H1 (cell line): ENCODE results near the gene VPS13C. TPM values are rescaled to one million over a fixed set of nuclear protein-coding genes. Genes with fewer than 3 reads are reported as not detected.

Source experiments
- CTCF ChIA-PET: fragments of 300-600 bp; sonication (Branson Sonifier 250); formaldehyde crosslinking; loops from one replicate; lab custom pipeline; 2021; ENCODE audit not compliant: partially characterized antibody; lab: Charles Lee
- POLR2A ChIA-PET: fragments of 300-600 bp; sonication (Branson Sonifier 250); formaldehyde crosslinking; loops from one replicate; lab custom pipeline; 2021; ENCODE audit warnings: inconsistent platforms; ENCODE audit not compliant: partially characterized antibody; lab: Charles Lee
- DNase-seq, 2 experiments: peaks; one replicate each; pipeline versions ENCODE4 v3.0.0 to v3.0.0-alpha.2; 2010 to 2022; ENCODE audit warnings: low spot score in 2 of 2, low read depth in 1 of 2, mixed read lengths in 1 of 2
- FAIRE-seq: peaks from 2 replicates; lab custom pipeline; 2011; peaks lifted over from hg19 to GRCh38; lab: Jason Lieb, UNC
- H2AFZ ChIP-seq: 2 replicates; pipeline ENCODE4 v1.8.1; 2012; ENCODE audit warnings: low read length, inconsistent platforms
- H2AK5ac ChIP-seq: 2 replicates; pipeline ENCODE4 v1.6.1; 2013; ENCODE audit warnings: low read depth, low read length
- H2BK120ac ChIP-seq: replicated peaks from 2 replicates; pipeline ENCODE3; 2013; ENCODE audit warnings: low read depth, low read length, inconsistent platforms
- H2BK12ac ChIP-seq: 2 replicates; pipeline ENCODE4 v1.6.1; 2013; ENCODE audit warnings: low read depth, low read length
- H2BK15ac ChIP-seq: 2 replicates; pipeline ENCODE4 v1.6.1; 2013; ENCODE audit warnings: low read length
- H2BK20ac ChIP-seq: 2 replicates; pipeline ENCODE4 v1.6.1; 2013; ENCODE audit warnings: low read length
- H2BK5ac ChIP-seq: 2 replicates; pipeline ENCODE4 v1.6.1; 2013; ENCODE audit warnings: low read depth, low read length
- H3K14ac ChIP-seq: 2 replicates; pipeline ENCODE4 v1.6.1; 2013; ENCODE audit warnings: inconsistent platforms; ENCODE audit not compliant: insufficient read length
- H3K18ac ChIP-seq: 2 replicates; pipeline ENCODE4 v1.6.1; 2013; ENCODE audit warnings: low read length; ENCODE audit errors: extremely low read depth
- H3K23ac ChIP-seq: 2 replicates; pipeline ENCODE4 v1.6.1; 2013; ENCODE audit warnings: inconsistent platforms; ENCODE audit not compliant: insufficient read length
- H3K23me2 ChIP-seq: 2 replicates; pipeline ENCODE4 v1.6.1; 2013; ENCODE audit warnings: low read depth, low read length
- H3K27ac ChIP-seq: 2 replicates; pipeline ENCODE4 v1.6.1; 2011; ENCODE audit warnings: low read depth, low read length, inconsistent platforms
- H3K27me3 ChIP-seq, 4 experiments: replicated peaks in 1 of 4; 1 replicate in 1 of 4; 2 replicates in 3 of 4; pipeline versions ENCODE4 v1.6.1 to v1.8.1; 2011 to 2013; ENCODE audit warnings: low read length in 3 of 4, mild to moderate bottlenecking in 3 of 4, inconsistent platforms in 2 of 4, mixed read lengths in 2 of 4, moderate library complexity in 1 of 4; ENCODE audit not compliant: control insufficient read depth in 3 of 4, insufficient read depth in 3 of 4; ENCODE audit errors: extremely low read depth in 1 of 4
- H3K36me3 ChIP-seq, 4 experiments: 2 replicates each; pipeline versions ENCODE4 v1.6.1 to v1.8.1; 2011 to 2013; ENCODE audit warnings: mild to moderate bottlenecking in 4 of 4, low read length in 3 of 4, moderate library complexity in 2 of 4, control low read depth in 1 of 4, inconsistent platforms in 1 of 4; ENCODE audit not compliant: insufficient read depth in 4 of 4, control insufficient read depth in 2 of 4
- H3K4ac ChIP-seq: replicated peaks from 2 replicates; pipeline ENCODE3; 2013; ENCODE audit warnings: low read length, low read depth, mixed read lengths, inconsistent platforms; ENCODE audit not compliant: insufficient read length
- H3K4me1 ChIP-seq, 4 experiments: replicated peaks in 1 of 4; 1 replicate in 1 of 4; 2 replicates in 3 of 4; pipeline versions ENCODE4 v1.6.1 to v1.8.1; 2011 to 2013; ENCODE audit warnings: low read length in 3 of 4, inconsistent platforms in 2 of 4, mixed read lengths in 1 of 4; ENCODE audit not compliant: insufficient read depth in 4 of 4, control insufficient read depth in 3 of 4
- H3K4me2 ChIP-seq, 2 experiments: 2 replicates each; pipeline versions ENCODE4 v1.6.1 to v1.8.1; 2011 to 2013; ENCODE audit warnings: low read depth in 2 of 2, low read length in 2 of 2, control low read depth in 1 of 2, inconsistent platforms in 1 of 2, mild to moderate bottlenecking in 1 of 2; ENCODE audit not compliant: insufficient read depth in 1 of 2
- H3K4me3 ChIP-seq, 4 experiments: fragments of 200-600, 300-600 bp in 1 of 4; sonication (generic), shearing (Covaris generic), sonication (Bioruptor Twin) in 1 of 4; 2 replicates each; pipeline versions ENCODE4 v1.5.1 to v1.8.1; 2011 to 2016; ENCODE audit warnings: low read length in 4 of 4, low read depth in 3 of 4, control low read depth in 2 of 4, inconsistent platforms in 2 of 4, mild to moderate bottlenecking in 2 of 4, mixed read lengths in 1 of 4, moderate library complexity in 1 of 4; ENCODE audit not compliant: insufficient read depth in 2 of 4; ENCODE audit errors: extremely low read depth in 1 of 4
- H3K56ac ChIP-seq: replicated peaks from 2 replicates; pipeline ENCODE3; 2013; ENCODE audit warnings: low read depth, mild to moderate bottlenecking, mixed read lengths, low read length, inconsistent platforms; ENCODE audit not compliant: insufficient read length
- H3K79me1 ChIP-seq: 2 replicates; pipeline ENCODE4 v1.6.1; 2013; ENCODE audit warnings: low read depth, low read length, control low read depth
- H3K79me2 ChIP-seq, 2 experiments: 2 replicates each; pipeline versions ENCODE4 v1.6.1 to v1.8.1; 2012 to 2013; ENCODE audit warnings: low read length in 2 of 2, mild to moderate bottlenecking in 2 of 2, inconsistent platforms in 1 of 2; ENCODE audit not compliant: insufficient read depth in 2 of 2, control insufficient read depth in 1 of 2
- H3K9ac ChIP-seq, 4 experiments: replicated peaks in 1 of 4; 1 replicate in 1 of 4; 2 replicates in 3 of 4; pipeline versions ENCODE4 v1.6.1 to v1.8.1; 2011 to 2013; ENCODE audit warnings: low read depth in 3 of 4, low read length in 3 of 4, control low read depth in 2 of 4, mild to moderate bottlenecking in 2 of 4, moderate library complexity in 2 of 4, inconsistent platforms in 1 of 4; ENCODE audit errors: extremely low read depth in 1 of 4
- H3K9me3 ChIP-seq, 2 experiments: 2 replicates each; pipeline versions ENCODE4 v1.6.1 to v1.8.1; 2012 to 2013; ENCODE audit warnings: mild to moderate bottlenecking in 2 of 2, moderate library complexity in 2 of 2, control low read depth in 1 of 2, inconsistent platforms in 1 of 2, low read depth in 1 of 2, low read length in 1 of 2, mixed read lengths in 1 of 2; ENCODE audit not compliant: insufficient read depth in 2 of 2
- H4K20me1 ChIP-seq, 2 experiments: replicated peaks in 1 of 2; 2 replicates each; pipeline versions ENCODE3 to v1.8.1; 2011 to 2013; ENCODE audit warnings: inconsistent platforms in 2 of 2, low read length in 2 of 2, mild to moderate bottlenecking in 1 of 2; ENCODE audit not compliant: insufficient read depth in 2 of 2, control insufficient read depth in 1 of 2
- H4K5ac ChIP-seq: 2 replicates; pipeline ENCODE4 v1.6.1; 2013; ENCODE audit warnings: low read length, low read depth, mixed read lengths, inconsistent platforms; ENCODE audit not compliant: insufficient read length
- H4K8ac ChIP-seq: 2 replicates; pipeline ENCODE4 v1.8.0; 2013; ENCODE audit warnings: mild to moderate bottlenecking, moderate library complexity, low read length, inconsistent platforms; ENCODE audit not compliant: insufficient read depth; ENCODE audit errors: extremely low read depth
- H4K91ac ChIP-seq: replicated peaks from 2 replicates; pipeline ENCODE3; 2013; ENCODE audit warnings: low read length, mixed read lengths, inconsistent platforms; ENCODE audit not compliant: insufficient read length
- EZH2 ChIP-seq: fragments of 200-600 bp; sonication (generic); IDR thresholded peaks from 2 replicates; pipeline ENCODE4 v1.7.1; 2012; ENCODE audit warnings: low read depth, mild to moderate bottlenecking, moderate library complexity, low read length, inconsistent platforms; ENCODE audit not compliant: severe bottlenecking
- MAFK ChIP-seq: IDR thresholded peaks from 2 replicates; pipeline ENCODE4 v1.6.1; 2012; ENCODE audit warnings: low read depth, mild to moderate bottlenecking, improper control_type of control experiment, low read length
- SIRT6 ChIP-seq: IDR thresholded peaks from one replicate; pipeline ENCODE4 v1.7.1; 2012; ENCODE audit warnings: low read length, inconsistent platforms
- WGBS, 2 experiments: shearing (Covaris generic) in 1 of 2; methylation state at CpG; one replicate each; pipeline versions ENCODE4 v1.1.6 to v1.1.7; 2013 to 2015; ENCODE audit warnings: low lambda C conversion rate in 2 of 2, mixed read lengths in 2 of 2, inconsistent platforms in 1 of 2, low coverage in 1 of 2, missing lambda C conversion rate in 1 of 2; ENCODE audit not compliant: insufficient replicate concordance in 2 of 2, insufficient coverage in 1 of 2, insufficient read length in 1 of 2; ENCODE audit errors: extremely low coverage in 1 of 2, missing lambda C conversion rate in 1 of 2; 5-methylcytosine and 5-hydroxymethylcytosine counted together
- polyA plus RNA-seq, 7 experiments: library from polyadenylated mRNA; depleted of rRNA in 3 of 7; stranded (reverse) in 5 of 7; unstranded in 2 of 7; fragments of >200 nt in 5 of 7; fragments of 200-250 nt in 2 of 7; gene quantifications; 1 replicate in 5 of 7; 2 replicates in 1 of 7; 4 replicates in 1 of 7; pipeline versions ENCODE4 v1.2.1 to v1.2.3, GENCODE V29; 2011 to 2013; ENCODE audit warnings: missing spikeins in 2 of 7, mixed read lengths in 2 of 7
- total RNA-seq: library from RNA; stranded (reverse); fragmentation: NEBNext Ultra II Directional; extraction: Animal tissue kit (Norgen Biotek cat#: 25700); gene quantifications from 2 replicates; pipeline ENCODE4 v1.2.1, GENCODE V29; 2021

Gene VPS13C
- total and polyA plus RNA-seq, 2 of the 8 experiments (the other 6 are each of a cell fraction or from before 2014, with no cell fraction given): 4.8 to 18.8 TPM

DNA sequence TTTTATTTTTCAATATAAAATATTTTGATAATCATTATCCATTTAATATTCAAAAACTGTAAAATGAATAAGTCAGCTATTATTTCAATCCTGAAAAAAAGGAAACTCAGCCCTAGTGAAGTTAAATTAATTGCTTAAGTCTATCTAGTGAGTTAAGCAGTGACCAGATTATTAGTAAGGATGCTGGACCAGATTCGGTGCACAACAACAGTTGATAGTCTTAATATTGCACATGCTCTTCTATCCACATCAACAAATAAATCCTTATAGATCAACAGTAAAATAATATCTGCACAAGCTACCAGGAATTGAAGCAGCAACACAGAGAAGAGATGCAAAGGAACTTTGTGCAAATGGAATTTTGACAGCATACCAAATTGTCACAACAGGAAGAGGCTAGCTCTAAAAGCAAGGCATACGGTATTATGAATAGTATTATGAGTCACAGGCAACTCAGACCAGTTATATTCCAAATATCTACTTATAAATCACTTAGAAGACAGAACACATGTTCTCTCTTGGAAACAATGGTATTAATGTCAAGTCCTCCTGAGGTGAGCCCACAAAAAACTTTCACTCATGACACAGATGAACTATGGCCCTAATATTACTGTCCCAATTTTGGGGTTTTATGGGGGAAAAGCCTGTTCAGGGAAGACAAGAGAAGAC, 24.9 kb downstream of the VPS13C start:
- no peak for DNase-seq
- H3K9me3 ChIP-seq: no peaks in the 10 kb centered on the region
- no peak overlapping the region for H2AK5ac ChIP-seq
- no peak overlapping the region for H4K5ac ChIP-seq
- no peaks in the 10 kb centered on the region for H4K20me1 ChIP-seq
- H3K79me2 ChIP-seq: no peaks in the 10 kb centered on the region
- no peak overlapping the region for H2BK20ac ChIP-seq
- no peaks in the 10 kb centered on the region for H3K23me2 ChIP-seq
- no peak overlapping the region for H2AFZ ChIP-seq
- no peak overlapping the region for H2BK12ac ChIP-seq
- no peaks in the 10 kb centered on the region for H3K27me3 ChIP-seq
- no peak overlapping the region for H2BK5ac ChIP-seq
- H4K8ac ChIP-seq: no peak overlapping the region
- no peak overlapping the region for H3K27ac ChIP-seq
- H3K56ac ChIP-seq: no peak overlapping the region
- H3K9ac ChIP-seq: no peak overlapping the region
- CTCF ChIA-PET: no interaction called here
- H3K79me1 ChIP-seq: no peaks in the 10 kb centered on the region
- H3K4me1 ChIP-seq: no peaks in the 10 kb centered on the region
- no peak overlapping the region for H3K14ac ChIP-seq
- POLR2A ChIA-PET: interaction anchor here (0.6 kb wide), 1 partner anchor 129 kb away, joined by 3 read pairs; the partner anchor contains the start of gene C2CD4B
- H2BK15ac ChIP-seq: no peak overlapping the region
- H2BK120ac ChIP-seq: no peak overlapping the region
- FAIRE-seq: no peak
- no peak overlapping the region for H4K91ac ChIP-seq
- no peaks in the 10 kb centered on the region; a peak in 1 of 8 replicates for H3K36me3 ChIP-seq
- H3K4me3 ChIP-seq: no peak overlapping the region
- no peak overlapping the region for H3K4ac ChIP-seq
- H3K18ac ChIP-seq: no peak overlapping the region
- TF ChIP-seq MAFK (no peak), SIRT6 (no peak), EZH2 (no peak)
- TF ChIP-seq, all 59 proteins: peak for 0
- Histone ChIP-seq H3K4me2 (no peak overlapping the region), H3K23ac (no peak overlapping the region)
- WGBS, 2 experiments: 88% methylated on average over 2 of the region's 2 CpGs; no CpG with 5 or more reads in 1 of the 2 experiments
